GM23248 (cell line): ENCODE results near the gene AARSD1.

Source experiments
- EZH2 ChIP-seq: fragments of 200-600 bp; sonication (generic); IDR thresholded peaks from 2 replicates; pipeline ENCODE4 v1.6.1; 2018; ENCODE audit warnings: antibody characterized with exemption, mild to moderate bottlenecking; ENCODE audit not compliant: insufficient read depth, poor library complexity, severe bottlenecking
- EZH2phosphoT487 ChIP-seq: fragments of 200-600 bp; sonication (generic); IDR thresholded peaks from 2 replicates; pipeline ENCODE4 v1.6.1; 2018; ENCODE audit warnings: antibody characterized with exemption, moderate library complexity, mild to moderate bottlenecking, low read depth; ENCODE audit not compliant: insufficient read depth

GRCh38 chr17:42946812-42947211 lies 17.4 kb downstream of the AARSD1 start:
- TF ChIP-seq EZH2phosphoT487 (no peak), EZH2 (no peak)
